Left hindlimb (tissue), 1 donor: Measurements from ENCODE around the gene HDGFL2.
"Not testable (repeated sequence)": the region's sequence is repeated elsewhere in the genome, so short reads cannot be mapped to it uniquely, and the experiment has no call there.

Experiments
- DNase-seq: peaks from one replicate; pipeline ENCODE4 v3.0.0-alpha.2; 2018

Gene HDGFL2

GRCh38 chr19:4537953-4538600 is 66.0 kb downstream of the HDGFL2 start:
- DNase-seq = no peak

- DNase-seq = no peak
These were observed 66.5 kb downstream of the HDGFL2 start for GRCh38 chr19:4538601-4538954.

GRCh38 chr19:4539169-4539692 is 67.1 kb downstream of the HDGFL2 start:
- no peak for DNase-seq

GRCh38 chr19:4539693-4540581 is 67.8 kb downstream of the HDGFL2 start, which contains the start of gene LRG1:
LRG1 (minus strand) TSS chr19:4540036; CDS start chr19:4540013, 23 bp downstream.
- no peak for DNase-seq

GRCh38 chr19:4541114-4541805 is 69.2 kb downstream of the HDGFL2 start:
- DNase-seq = no peak

GRCh38 chr19:4541806-4542145 is 69.7 kb downstream of the HDGFL2 start:
- not testable (repeated sequence) for DNase-seq

GRCh38 chr19:4542896-4543841 is 71.1 kb downstream of the HDGFL2 start:
- no peak for DNase-seq

GRCh38 chr19:4543842-4544647 is 71.9 kb downstream of the HDGFL2 start:
- no peak for DNase-seq

GRCh38 chr19:4547303-4548237 is 75.5 kb downstream of the HDGFL2 start:
- DNase-seq = no peak

GRCh38 chr19:4548238-4548584 is 76.1 kb downstream of the HDGFL2 start:
- DNase-seq = no peak

GRCh38 chr19:4550018-4550417 is 77.9 kb downstream of the HDGFL2 start:
- no peak for DNase-seq

GRCh38 chr19:4550479-4551050 is 78.5 kb downstream of the HDGFL2 start:
- no peak for DNase-seq
